Activated naive CD4-positive, alpha-beta T cell treated with anti-CD3 and anti-CD28 coated beads, Interleukin-2, amount 10 ng/mL, durations not matched to agents 7 days and 5 days (primary cell): Measurements from ENCODE around the gene NAB1.

Experiments used
- CTCF ChIA-PET: fragments of 350-600 bp; sonication (Branson Sonifier 250); formaldehyde crosslinking; loops from one replicate; lab custom pipeline; 2021; ENCODE audit warnings: antibody characterized with exemption; lab: Charles Lee
- DNase-seq: peaks from one replicate; pipeline ENCODE4 v3.0.0-alpha.2; 2020
- H3K27ac Mint-ChIP-seq: one replicate; pipeline ENCODE4 v1.8.0; 2021; ENCODE audit warnings: mild to moderate bottlenecking, moderate library complexity, mixed read lengths
- H3K27me3 Mint-ChIP-seq: one replicate; pipeline ENCODE4 v1.8.0; 2021; ENCODE audit warnings: mild to moderate bottlenecking, mixed read lengths
- H3K36me3 Mint-ChIP-seq: one replicate; pipeline ENCODE4 v1.8.0; 2021; ENCODE audit warnings: mixed read lengths
- H3K4me1 Mint-ChIP-seq: one replicate; pipeline ENCODE4 v1.8.0; 2021; ENCODE audit warnings: mixed read lengths
- H3K4me3 Mint-ChIP-seq: one replicate; pipeline ENCODE4 v1.8.0; 2021; ENCODE audit warnings: mild to moderate bottlenecking, moderate library complexity, mixed read lengths
- H3K9me3 Mint-ChIP-seq: one replicate; pipeline ENCODE4 v1.8.0; 2021; ENCODE audit warnings: mixed read lengths

NAB1 gene

DNA sequence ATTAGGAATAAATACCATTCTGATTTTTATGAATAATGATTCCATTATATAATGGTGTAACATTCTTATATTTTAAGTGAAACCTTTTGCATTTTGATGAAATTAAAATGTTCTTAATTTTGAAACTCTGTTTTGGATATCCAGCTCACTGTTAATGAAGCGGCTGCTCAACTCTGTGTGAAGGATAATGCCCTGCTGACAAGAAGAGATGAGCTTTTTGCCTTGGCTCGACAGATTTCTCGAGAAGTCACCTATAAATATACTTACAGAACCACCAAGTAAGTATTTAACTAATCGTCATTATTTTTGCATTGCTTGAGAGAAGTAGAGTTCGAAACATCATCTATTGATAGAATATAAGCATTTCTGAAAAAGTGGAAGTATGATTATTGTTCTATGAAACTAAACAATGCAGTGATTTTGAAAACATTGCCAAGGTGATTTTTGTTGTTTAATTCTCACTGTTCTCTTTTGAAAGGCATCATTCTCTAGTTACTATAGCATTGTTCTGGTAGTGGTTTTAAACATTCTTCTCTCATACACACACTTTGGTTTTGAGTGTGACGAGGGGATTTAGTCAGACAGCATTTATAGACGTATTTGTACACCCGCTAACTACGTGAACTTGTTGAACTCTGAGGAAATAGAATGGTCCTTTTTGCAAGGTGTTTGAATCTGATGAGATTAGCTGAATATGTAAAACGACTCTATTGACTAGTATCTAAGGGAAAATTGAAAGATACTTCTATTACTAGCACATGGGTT is 21.5 kb downstream of the NAB1 start:
- no peaks in the 10 kb centered on the region for H3K27me3 Mint-ChIP-seq
- peaks cover 37% of the 10 kb centered on the region for H3K36me3 Mint-ChIP-seq
- no peak for DNase-seq
- H3K4me3 Mint-ChIP-seq, result no peak overlapping the region
- H3K27ac Mint-ChIP-seq, result no peak overlapping the region
- peaks cover 12% of the 10 kb centered on the region for H3K4me1 Mint-ChIP-seq
- CTCF ChIA-PET, result interaction anchor here (1.3 kb wide), 1 partner anchor 10 kb away, joined by 3 read pairs; no protein-coding TSS in a partner anchor
- no peaks in the 10 kb centered on the region for H3K9me3 Mint-ChIP-seq

DNA sequence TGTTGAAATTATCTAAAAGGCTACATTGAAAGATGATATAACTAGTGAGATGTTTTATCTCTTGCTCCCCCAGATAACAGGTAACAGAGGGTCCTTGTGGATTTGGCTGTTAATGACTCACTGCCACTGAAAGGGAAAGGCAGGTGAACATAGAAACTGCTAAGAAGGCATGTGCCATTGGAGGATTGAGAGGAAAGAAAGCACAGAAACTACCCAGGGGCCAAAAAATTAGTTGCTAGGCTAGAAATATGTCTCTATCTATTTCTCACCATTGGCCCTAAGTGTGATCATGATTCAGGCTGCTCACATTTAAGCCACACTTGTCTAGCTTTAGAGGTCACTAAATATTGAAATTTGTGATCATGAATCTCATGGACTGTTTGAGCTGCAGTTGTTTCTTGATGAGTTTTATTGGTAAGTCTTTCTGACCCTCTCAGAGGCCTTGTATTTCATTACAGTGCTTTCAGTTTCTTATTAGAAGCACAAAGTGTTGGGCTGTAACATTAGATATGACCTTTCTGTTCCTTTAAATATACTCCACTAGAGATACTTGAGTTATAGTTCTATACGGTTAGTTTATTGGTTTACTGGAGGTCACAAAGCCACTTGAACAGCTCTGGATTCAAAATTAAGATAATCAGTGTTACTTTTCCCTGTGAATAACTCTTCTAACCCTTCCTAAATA is 26.2 kb downstream of the NAB1 start:
- Mint-ChIP-seq H3K36me3 (peaks cover 47% of the 10 kb centered on the region), H3K27me3 (no peaks in the 10 kb centered on the region), H3K4me3 (no peak overlapping the region), H3K9me3 (no peaks in the 10 kb centered on the region), H3K27ac (no peak overlapping the region), H3K4me1 (peaks cover 32% of the 10 kb centered on the region)
- CTCF ChIA-PET, result interaction anchor here (1.1 kb wide), 1 partner anchor 9 kb away, joined by 3 read pairs; no protein-coding TSS in a partner anchor
- no peak for DNase-seq

GRCh38 chr2:190677255-190677654 is 28.4 kb downstream of the NAB1 start:
- DNase-seq, result no peak
- H3K36me3 Mint-ChIP-seq, result peaks cover 44% of the 10 kb centered on the region
- CTCF ChIA-PET, result interaction anchor here (1.3 to 1.6 kb wide), 2 partner anchors 25 to 42 kb away, joined by 3 to 4 read pairs; no protein-coding TSS in a partner anchor
- no peak overlapping the region for H3K27ac Mint-ChIP-seq
- H3K9me3 Mint-ChIP-seq, result no peaks in the 10 kb centered on the region
- no peaks in the 10 kb centered on the region for H3K27me3 Mint-ChIP-seq
- no peak overlapping the region for H3K4me3 Mint-ChIP-seq
- H3K4me1 Mint-ChIP-seq, result peaks cover 36% of the 10 kb centered on the region

GRCh38 chr2:190678444-190679162 is 29.7 kb downstream of the NAB1 start:
- CTCF ChIA-PET, result interaction anchor here (0.7 to 3.8 kb wide), 13 partner anchors 11 to 308 kb away, joined by 3 to 28 read pairs (median 5); no protein-coding TSS in a partner anchor
- Mint-ChIP-seq H3K36me3 (peaks cover 35% of the 10 kb centered on the region), H3K4me3 (no peak overlapping the region), H3K4me1 (peaks cover 36% of the 10 kb centered on the region), H3K27ac (peak overlapping the region; percentile 16), H3K27me3 (no peaks in the 10 kb centered on the region), H3K9me3 (no peaks in the 10 kb centered on the region)
- DNase-seq, result no peak

- Mint-ChIP-seq H3K36me3 (peaks cover 29% of the 10 kb centered on the region), H3K4me1 (peaks cover 32% of the 10 kb centered on the region), H3K27me3 (no peaks in the 10 kb centered on the region), H3K27ac (no peak overlapping the region), H3K9me3 (no peaks in the 10 kb centered on the region), H3K4me3 (no peak overlapping the region)
- no peak for DNase-seq
- CTCF ChIA-PET, result interaction anchor here (0.8 to 3.8 kb wide), 17 partner anchors 9 to 300 kb away, joined by 3 to 28 read pairs (median 4); no protein-coding TSS in a partner anchor
Observed at GRCh38 chr2:190679391-190679790, 30.5 kb downstream of the NAB1 start.

DNA sequence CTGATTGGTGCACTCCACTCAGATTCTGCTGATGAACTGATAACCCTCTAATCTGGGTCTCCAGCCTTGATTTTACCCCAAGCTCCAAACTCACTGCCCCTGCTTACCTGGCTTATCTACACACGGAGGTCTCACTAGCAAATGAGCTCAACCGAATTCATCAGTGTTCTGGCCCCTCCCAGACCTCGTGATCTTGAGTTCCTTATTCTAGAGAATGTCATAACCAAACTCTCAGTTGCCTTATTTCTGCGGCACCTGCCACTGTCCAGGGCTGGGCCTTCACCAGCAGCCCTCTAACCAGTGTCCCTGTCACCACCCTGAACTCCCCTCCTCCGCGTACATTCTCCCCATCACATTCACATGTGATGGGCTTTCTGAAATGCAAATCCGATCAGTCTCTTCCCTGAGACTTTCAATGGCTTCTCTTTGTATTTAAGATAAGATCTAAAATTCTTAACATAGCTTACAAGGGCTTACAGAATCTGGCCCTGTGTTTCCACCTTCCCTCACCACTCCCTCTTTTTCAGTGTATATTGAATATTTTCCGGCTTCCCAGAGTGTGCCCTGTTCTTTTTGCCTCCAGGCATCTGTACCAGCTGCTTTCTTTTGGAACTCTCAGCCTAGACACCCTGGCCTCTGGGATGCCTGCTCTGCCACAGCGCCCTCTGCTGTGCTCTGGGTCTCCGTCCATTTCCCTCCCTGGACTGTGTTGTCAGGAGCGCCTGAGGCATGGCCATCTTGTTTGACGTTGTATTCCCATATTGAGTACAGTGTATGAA is 31.1 kb downstream of the NAB1 start:
- CTCF ChIA-PET, result interaction anchor here (0.6 to 3.8 kb wide), 27 partner anchors 10 to 303 kb away, joined by 3 to 28 read pairs (median 5); no protein-coding TSS in a partner anchor
- Mint-ChIP-seq H3K4me3 (no peak overlapping the region), H3K4me1 (peaks cover 26% of the 10 kb centered on the region), H3K36me3 (peaks cover 26% of the 10 kb centered on the region), H3K27ac (no peak overlapping the region), H3K27me3 (no peaks in the 10 kb centered on the region), H3K9me3 (no peaks in the 10 kb centered on the region)
- DNase-seq, result peak; percentile 60

DNA sequence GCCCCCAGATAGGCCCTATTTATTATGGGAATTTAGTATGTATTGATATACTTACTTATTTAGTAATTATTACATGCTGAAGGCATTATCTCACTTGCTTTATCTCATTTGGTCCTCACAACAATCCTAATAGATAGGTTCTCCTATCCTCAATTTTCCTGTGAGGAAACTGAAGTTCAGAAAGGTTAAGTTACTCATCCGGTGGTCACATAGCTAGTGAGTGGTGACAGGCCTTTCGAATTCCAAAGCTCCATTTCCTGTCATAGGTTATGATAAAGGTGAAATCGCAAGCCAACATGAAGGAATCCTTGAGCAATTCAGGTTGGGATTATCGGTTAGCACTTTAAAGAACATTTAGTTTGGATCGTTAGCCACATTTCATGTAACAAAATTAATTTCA is 33.3 kb downstream of the NAB1 start:
- Mint-ChIP-seq H3K9me3 (no peaks in the 10 kb centered on the region), H3K27ac (no peak overlapping the region), H3K4me3 (no peak overlapping the region), H3K4me1 (peaks cover 21% of the 10 kb centered on the region), H3K27me3 (no peaks in the 10 kb centered on the region), H3K36me3 (peaks cover 26% of the 10 kb centered on the region)
- CTCF ChIA-PET, result interaction anchor here (1.2 to 3.8 kb wide), 2 partner anchors 123 to 300 kb away, joined by 3 to 28 read pairs; no protein-coding TSS in a partner anchor
- no peak for DNase-seq

DNA sequence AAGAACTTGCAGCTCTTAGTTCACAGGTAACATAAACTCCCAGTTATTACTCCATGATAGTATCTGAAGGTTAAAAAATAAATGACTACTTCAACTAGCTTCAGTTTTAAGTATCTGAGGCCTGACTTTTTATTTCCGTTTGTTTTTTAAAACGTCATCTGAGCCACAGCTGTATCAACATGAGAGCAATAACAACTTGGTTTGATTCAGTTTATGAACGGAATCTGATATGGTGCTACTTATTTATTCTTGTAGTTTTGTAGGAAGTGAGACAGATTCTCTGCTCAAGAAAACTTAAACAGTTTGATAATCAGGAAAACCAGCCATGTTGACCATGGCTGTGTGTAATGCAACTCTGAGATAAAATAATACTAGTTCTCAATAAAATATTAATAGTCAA is 34.9 kb downstream of the NAB1 start:
- H3K36me3 Mint-ChIP-seq, result peaks cover 20% of the 10 kb centered on the region
- CTCF ChIA-PET, result no interaction called here
- H3K27ac Mint-ChIP-seq, result no peak overlapping the region

DNA sequence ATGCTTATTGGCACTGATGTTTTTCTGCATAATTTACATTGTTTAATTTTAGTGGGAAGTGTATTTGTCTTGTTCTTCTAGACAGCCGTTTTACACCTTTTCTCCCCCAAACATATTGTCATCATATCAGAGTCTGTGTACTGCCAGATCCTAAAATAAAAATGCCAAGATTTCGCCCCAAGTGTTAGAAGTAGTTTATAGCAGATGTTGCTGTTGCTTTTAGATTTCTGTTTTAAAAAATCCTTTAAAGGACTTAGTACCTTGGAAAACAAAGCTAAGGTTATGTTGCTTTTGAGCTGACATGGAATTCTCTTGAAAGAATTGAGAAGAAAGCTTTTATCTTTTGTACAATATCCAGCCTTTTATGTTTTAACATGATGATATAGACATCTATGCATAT is 36.0 kb downstream of the NAB1 start:
- no peak overlapping the region for H3K4me3 Mint-ChIP-seq
- no peak overlapping the region for H3K27ac Mint-ChIP-seq
- DNase-seq, result no peak
- peaks cover 16% of the 10 kb centered on the region for H3K36me3 Mint-ChIP-seq
- CTCF ChIA-PET, result no interaction called here
- H3K9me3 Mint-ChIP-seq, result no peaks in the 10 kb centered on the region
- H3K4me1 Mint-ChIP-seq, result peaks cover 5% of the 10 kb centered on the region
- H3K27me3 Mint-ChIP-seq, result no peaks in the 10 kb centered on the region

More for the DNA sequence above, 34.9 kb downstream of the NAB1 start:
- H3K27me3 Mint-ChIP-seq, result no peaks in the 10 kb centered on the region
- H3K9me3 Mint-ChIP-seq, result no peaks in the 10 kb centered on the region
- H3K4me1 Mint-ChIP-seq, result peaks cover 13% of the 10 kb centered on the region
- DNase-seq, result no peak
- H3K4me3 Mint-ChIP-seq, result no peak overlapping the region

GRCh38 chr2:190685333-190685732 is 36.5 kb downstream of the NAB1 start:
- DNase-seq, result no peak
- Mint-ChIP-seq H3K9me3 (no peaks in the 10 kb centered on the region), H3K27me3 (no peaks in the 10 kb centered on the region), H3K36me3 (peaks cover 12% of the 10 kb centered on the region), H3K27ac (no peak overlapping the region), H3K4me1 (peaks cover 1% of the 10 kb centered on the region), H3K4me3 (no peak overlapping the region)
- CTCF ChIA-PET, result no interaction called here

DNA sequence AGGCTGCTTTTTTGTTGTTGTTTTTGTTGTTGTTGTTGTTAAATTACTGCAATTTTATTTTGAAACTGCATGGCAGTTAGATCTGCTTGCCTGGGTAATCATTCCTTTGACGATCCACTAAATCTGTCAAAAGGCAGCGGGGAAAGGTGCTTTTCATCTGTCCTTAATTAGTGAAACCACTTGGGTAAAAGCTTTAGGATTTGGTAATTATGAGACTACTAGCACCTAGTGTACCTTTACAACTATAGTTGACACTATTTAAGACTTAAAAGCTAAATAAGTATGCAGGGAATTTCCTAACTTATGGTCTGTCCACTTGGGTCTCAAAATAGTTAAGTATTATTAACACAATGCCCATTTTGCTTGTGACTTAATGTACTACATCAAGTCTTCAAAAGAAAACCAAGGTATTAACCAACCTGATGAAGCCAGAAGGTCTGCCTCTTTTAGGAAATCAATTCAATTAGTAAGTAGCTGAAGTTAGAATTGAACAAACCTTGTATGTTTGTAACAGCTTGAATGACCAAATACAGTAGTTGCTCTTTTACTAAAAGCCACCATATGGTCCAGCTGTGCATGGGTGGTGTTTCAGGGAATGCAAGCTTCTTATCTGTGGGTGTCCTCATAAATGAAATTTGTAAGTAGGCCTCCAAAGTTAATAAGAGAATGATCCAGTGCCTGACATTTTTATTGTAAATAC is 44.8 kb downstream of the NAB1 start:
- Mint-ChIP-seq H3K27ac (no peak overlapping the region), H3K4me3 (no peak overlapping the region), H3K27me3 (no peaks in the 10 kb centered on the region), H3K9me3 (no peaks in the 10 kb centered on the region), H3K36me3 (peaks cover 18% of the 10 kb centered on the region), H3K4me1 (no peaks in the 10 kb centered on the region)
- DNase-seq, result no peak
- CTCF ChIA-PET, result interaction anchor here (1.7 kb wide), 1 partner anchor 13 kb away, joined by 6 read pairs; no protein-coding TSS in a partner anchor

- H3K4me3 Mint-ChIP-seq, result no peak overlapping the region
- CTCF ChIA-PET, result interaction anchor here (1.7 kb wide), 1 partner anchor 14 kb away, joined by 6 read pairs; no protein-coding TSS in a partner anchor
- no peaks in the 10 kb centered on the region for H3K4me1 Mint-ChIP-seq
- no peaks in the 10 kb centered on the region for H3K9me3 Mint-ChIP-seq
- H3K27me3 Mint-ChIP-seq, result no peaks in the 10 kb centered on the region
- peaks cover 17% of the 10 kb centered on the region for H3K36me3 Mint-ChIP-seq
- no peak overlapping the region for H3K27ac Mint-ChIP-seq
- no peak for DNase-seq
Observed at GRCh38 chr2:190694479-190694878, 45.6 kb downstream of the NAB1 start.

DNA sequence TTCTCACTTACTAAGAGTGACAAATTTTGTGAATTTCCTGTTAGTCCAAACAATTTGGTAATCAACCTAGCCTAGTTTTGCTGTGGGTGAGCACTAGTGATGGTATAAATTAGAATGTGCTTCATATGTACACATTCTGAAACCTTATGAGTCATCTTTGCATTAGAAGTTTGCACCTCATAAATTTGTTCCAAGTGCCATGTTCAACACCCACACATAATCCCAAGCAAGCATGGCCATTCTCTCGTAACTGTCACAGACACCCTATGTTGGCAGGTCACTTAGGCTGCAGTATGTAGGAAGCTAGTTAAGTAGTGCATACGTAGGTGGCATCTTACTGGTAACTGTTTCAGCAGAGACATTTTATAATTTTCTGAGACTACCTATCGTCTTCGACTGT is 46.9 kb downstream of the NAB1 start:
- Mint-ChIP-seq H3K27ac (no peak overlapping the region), H3K4me3 (no peak overlapping the region), H3K36me3 (peaks cover 13% of the 10 kb centered on the region), H3K9me3 (no peaks in the 10 kb centered on the region), H3K4me1 (no peaks in the 10 kb centered on the region), H3K27me3 (no peaks in the 10 kb centered on the region)
- no peak for DNase-seq
- CTCF ChIA-PET, result interaction anchor here (1.0 kb wide), 1 partner anchor 15 kb away, joined by 3 read pairs; no protein-coding TSS in a partner anchor
